ENCODE results near the gene SLC5A4.

DNA sequence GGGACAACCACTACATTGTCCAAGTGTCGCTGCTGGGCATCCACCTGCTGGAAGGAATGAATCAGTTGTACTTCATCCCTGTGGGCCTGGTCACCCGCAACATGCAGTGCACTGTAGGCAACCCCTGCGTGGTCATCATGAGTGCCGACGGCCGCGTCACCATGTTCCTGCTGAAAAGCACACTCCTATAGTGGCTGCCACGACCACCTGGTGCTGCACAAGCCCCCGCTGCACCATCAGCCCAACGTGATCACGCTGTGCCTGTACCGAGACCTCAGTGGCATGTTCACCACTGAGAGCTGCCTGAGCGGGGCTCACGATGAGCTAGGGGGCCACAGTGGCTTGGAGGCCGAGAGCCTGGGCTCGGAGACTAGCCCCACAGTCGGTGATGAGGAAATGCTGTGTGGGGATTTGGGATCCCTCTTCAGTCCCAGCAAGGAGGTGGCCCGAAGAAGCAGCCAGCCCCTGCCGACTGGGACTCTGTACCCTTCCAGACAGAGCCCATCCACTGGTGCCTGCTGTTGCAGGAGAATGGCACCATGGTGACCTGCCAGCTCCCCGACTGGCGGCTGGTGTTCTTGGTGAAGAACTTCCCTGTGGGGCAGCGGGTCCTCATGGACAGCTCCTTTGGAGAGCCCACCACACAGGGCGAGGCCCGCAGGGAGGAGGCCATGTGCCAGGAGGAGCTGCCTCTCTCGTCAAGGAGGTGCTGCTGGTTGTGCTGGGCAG, 15.7 kb upstream of the SLC5A4 start:
- no peak for TF ChIP-seq CEBPB (IDR thresholded peaks at IDR 0.05)
- TF ChIP-seq, protein P1, sequence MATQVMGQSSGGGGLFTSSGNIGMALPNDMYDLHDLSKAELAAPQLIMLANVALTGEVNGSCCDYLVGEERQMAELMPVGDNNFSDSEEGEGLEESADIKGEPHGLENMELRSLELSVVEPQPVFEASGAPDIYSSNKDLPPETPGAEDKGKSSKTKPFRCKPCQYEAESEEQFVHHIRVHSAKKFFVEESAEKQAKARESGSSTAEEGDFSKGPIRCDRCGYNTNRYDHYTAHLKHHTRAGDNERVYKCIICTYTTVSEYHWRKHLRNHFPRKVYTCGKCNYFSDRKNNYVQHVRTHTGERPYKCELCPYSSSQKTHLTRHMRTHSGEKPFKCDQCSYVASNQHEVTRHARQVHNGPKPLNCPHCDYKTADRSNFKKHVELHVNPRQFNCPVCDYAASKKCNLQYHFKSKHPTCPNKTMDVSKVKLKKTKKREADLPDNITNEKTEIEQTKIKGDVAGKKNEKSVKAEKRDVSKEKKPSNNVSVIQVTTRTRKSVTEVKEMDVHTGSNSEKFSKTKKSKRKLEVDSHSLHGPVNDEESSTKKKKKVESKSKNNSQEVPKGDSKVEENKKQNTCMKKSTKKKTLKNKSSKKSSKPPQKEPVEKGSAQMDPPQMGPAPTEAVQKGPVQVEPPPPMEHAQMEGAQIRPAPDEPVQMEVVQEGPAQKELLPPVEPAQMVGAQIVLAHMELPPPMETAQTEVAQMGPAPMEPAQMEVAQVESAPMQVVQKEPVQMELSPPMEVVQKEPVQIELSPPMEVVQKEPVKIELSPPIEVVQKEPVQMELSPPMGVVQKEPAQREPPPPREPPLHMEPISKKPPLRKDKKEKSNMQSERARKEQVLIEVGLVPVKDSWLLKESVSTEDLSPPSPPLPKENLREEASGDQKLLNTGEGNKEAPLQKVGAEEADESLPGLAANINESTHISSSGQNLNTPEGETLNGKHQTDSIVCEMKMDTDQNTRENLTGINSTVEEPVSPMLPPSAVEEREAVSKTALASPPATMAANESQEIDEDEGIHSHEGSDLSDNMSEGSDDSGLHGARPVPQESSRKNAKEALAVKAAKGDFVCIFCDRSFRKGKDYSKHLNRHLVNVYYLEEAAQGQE (IDR thresholded peaks at IDR 0.05; ENCODE audit: low read depth), result no peak
- no peak for TF ChIP-seq NFIC (IDR thresholded peaks at IDR 0.05)
- TF ChIP-seq, protein P2, sequence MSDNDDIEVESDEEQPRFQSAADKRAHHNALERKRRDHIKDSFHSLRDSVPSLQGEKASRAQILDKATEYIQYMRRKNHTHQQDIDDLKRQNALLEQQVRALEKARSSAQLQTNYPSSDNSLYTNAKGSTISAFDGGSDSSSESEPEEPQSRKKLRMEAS (IDR thresholded peaks at IDR 0.05), result no peak
- TF ChIP-seq ZBTB7A (IDR thresholded peaks at IDR 0.05; ENCODE audit: low read depth), result no peak
- TF ChIP-seq FOXM1 (IDR thresholded peaks at IDR 0.05; ENCODE audit: borderline replicate concordance, low read depth), result no peak
- TF ChIP-seq YY1 (IDR thresholded peaks at IDR 0.05; ENCODE audit: low read depth), result no peak
- TF ChIP-seq EGR1 (IDR thresholded peaks at IDR 0.05), result no peak
- no peak for TF ChIP-seq CREB1 (IDR thresholded peaks at IDR 0.05; ENCODE audit: low read depth)

Data from Ishikawa (cell line).